Stimulated activated CD8-positive, alpha-beta memory T cell treated with anti-CD3 and anti-CD28 coated beads, Interleukin-15, amount 100 ng/mL, for 24 hours (primary cell): Measurements from ENCODE around the gene TRPM1.

ENCODE experiments used
- DNase-seq: peaks from one replicate; pipeline ENCODE4 v3.0.0-alpha.2; 2020; ENCODE audit warnings: low read depth

Gene TRPM1

DNA sequence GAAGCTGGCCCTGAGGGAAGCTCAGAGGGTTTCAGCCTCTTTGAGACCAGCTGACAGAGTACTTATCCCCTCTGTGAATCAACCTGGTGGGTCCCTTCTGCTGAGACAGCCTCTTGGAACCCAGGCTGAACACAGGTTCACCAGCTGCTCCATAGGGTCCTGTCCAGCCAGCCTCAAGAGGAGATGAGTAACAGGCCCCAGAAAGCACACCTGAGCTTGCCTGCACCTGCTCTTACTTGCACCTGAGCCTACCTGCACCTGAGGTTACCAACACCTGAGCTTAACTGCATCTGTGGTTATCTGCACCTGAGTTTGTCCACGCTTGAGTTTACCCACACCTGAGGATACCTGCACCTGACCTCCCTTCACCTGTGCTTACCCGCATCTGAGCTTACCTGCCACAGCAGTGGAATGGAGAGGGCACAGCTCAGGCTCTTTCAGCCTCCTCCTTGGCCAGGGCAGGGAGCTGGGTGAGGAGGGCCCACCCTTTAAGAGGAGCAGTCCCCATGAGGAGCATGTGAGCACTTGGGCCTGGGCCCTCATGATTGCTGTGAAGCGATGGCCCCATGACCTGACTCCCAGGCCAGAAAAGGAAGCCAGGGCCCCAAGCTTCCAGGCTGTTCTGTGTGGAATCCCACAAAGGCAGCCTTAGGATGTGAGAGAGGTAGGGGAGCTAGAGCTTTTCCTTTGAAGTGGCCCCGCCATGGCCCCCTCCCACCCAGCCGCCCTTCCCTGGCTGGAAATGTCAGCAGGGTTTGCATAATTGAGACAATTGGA is at the start of gene TRPM1:
Gene TRPM1, minus strand, starts transcription at position 464 of the 777 bp plus-strand sequence. CDS start 20,370 bp downstream, outside the sequence.
- no peak for DNase-seq

DNA sequence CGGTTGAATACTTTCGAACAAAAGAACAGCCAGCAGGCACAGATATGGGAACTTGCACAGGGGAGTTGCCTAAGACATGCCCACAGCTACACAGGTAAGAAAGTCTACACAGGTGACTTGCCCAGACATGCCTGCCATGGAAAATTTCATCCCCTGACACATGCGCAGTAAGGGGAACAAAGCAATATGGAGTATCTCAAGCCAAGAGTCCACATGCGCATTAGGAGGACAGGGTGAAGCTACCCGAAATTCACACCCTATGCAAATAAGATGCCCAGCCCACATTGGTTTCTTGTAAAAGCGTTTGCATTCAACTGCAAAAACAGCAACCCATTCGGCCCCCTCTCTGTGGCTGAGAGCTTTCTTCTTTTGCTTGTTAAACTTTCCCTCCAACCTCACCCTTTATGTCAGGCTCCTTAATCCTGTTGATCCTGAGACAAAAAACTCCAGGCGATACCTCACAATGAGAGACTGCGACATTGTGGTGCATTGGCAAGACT is 49.3 kb upstream of the TRPM1 start:
- DNase-seq, result no peak

DNA sequence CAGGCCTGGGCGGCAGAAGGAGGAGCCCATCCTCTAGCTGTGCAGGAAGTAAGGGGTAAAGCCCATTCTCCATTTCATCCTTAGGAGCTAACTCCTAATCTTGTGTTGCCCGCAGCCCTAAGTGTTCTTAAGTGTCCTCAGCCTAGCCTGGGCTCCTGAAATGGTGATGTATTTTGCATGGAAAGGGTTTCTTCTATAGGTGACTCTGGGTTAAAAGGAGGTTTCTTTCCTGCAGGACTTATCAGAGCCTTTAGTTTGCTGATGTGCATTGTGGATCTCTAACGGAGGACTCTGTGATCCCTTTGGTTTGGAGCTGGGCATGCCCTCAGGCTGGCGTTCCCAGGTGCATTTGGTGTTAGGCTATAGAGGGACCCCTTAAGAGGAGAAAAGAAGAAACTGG is 48.5 kb upstream of the TRPM1 start:
- DNase-seq, result no peak

DNA sequence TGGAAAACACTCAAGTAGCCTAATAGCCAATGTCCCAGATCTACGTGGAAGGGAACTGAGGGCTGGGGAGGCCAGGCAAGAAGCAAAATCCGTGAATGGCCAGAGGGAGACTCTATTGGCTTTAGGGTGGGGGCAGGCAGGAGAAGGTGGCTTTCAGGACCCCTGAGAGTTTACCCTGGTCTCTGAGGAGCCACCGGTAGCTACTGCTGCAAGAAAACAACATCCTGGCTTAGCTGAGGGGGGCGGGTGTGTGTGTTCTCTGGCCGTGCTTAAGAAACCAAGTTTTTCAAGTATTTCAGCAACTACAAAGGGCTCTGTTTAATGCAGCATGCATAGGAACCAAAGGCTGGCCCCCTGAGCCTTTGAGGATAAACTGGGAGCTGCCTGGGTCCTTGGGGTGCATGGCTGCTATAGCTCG is 47.6 kb upstream of the TRPM1 start:
- DNase-seq, result no peak

DNA sequence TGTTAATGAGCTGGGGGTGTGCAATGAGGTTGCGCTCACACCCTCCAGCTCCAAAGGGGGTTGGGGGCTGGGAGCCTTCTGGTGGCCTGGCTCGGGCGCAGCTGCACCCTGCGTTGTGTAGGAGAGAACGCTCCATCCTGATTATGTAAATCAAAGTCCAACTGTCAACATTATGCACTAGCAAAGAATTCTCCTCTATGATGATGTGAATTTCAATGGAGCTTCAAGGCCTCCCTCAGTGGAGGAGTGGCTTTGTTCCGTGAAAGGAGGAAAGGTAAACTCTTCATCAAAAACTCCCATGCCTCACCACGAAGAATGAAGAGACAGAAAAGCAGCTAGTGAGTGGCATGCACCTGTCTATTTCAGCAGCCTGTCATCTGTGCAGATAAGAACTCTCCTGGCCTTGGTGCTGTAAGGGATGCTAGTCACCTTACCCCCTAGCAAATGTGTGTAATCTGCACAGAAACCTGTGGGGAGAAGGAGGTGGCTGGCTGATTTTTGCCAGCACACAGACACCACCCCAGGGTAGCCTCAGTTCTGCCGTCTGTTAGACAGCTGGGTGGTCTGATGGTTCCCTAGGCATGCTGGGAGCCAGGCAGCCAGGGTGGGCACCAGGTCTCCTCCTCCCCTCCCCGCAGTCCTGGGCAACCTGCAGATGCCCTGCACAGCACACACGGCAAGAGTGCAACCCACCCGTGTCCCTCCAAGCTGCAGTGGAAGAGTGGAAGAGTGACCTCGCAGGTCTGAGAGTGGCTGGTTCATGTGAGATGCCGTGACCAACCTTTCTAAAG is 47.0 kb upstream of the TRPM1 start:
- DNase-seq, result no peak

DNA sequence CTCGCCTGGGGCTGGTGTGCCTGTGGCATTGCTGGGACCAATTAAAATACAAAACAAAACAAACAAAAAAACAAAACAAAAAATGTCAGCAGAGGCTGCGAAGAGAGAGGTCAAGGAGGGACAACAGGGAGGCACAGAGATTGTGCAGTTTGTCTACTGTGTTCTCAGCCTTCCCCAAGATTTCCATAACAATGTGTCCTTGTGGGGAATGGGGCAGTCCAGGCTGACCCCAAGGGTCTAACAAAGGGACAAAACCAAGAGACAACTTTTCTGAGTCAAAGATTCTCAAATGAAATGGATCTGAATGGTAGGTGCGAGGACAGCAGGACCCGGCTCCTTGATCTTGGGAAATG is 46.4 kb upstream of the TRPM1 start:
- no peak for DNase-seq

DNA sequence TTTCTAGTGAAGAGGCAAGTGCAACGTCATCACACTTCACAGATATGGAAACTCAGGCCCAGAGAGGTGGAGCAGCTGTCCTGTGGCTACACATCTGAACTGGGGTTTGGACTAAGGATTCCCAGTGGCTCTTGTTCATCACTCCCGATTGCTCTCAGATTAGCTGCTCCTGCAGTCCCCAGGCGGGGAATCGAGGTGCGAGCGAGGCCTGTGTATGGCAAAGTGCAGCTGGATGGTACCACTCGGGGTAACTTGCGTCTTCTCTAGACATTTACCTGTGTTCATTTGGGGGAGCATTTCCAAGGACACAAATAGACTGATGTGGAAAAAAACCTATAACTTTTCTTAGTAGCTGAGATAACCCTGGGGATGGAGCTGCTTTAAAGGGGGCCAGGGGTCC is 45.9 kb upstream of the TRPM1 start:
- no peak for DNase-seq

DNA sequence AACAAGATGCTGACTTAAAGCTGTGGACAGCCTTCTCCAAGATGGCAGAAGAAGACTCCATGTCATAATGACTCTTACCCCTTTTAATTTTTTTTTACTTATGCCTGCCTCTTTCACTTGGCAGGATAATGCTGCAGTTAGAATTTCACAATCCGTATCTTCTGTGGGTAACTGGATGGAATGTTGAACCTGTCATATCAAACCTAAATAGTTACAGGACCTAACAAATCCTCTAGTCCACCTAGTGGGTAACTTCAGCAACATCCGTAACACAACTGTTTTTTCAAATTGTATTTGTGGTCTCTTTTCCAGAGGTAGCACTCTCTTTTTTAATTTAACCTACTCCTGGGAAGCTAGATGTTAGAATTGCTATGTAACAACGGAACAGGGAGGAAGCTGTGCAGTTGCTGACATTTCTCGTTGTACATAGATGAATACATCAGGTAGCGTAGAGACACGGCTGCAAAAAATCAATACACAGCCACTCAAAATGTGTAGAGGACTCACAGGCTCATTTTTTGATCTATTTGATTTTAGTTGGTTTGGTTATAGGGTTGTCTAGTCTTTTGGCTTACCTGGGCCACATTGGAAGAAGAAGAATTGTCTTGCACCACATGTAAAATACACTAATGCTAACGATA is 43.9 kb upstream of the TRPM1 start:
- no peak for DNase-seq

DNA sequence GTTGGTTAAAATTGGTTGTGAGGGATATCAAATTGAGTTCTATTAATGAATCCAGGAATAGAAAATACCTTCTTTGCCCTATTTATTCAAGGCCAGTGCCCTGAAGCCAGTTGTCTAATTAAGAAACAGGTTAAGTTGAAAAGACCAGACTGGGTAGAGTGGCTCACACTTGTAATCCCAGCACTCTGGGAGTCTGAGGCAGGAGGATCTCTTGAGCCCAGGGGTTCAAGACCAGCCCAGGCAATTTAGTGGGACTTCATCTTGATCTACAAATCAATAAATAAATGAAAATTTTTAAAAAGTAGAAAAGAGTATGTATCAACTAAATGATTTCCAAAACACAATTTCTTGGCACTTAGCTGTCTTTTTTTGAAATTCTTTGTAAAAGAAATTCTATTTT is 40.3 kb upstream of the TRPM1 start:
- no peak for DNase-seq

DNA sequence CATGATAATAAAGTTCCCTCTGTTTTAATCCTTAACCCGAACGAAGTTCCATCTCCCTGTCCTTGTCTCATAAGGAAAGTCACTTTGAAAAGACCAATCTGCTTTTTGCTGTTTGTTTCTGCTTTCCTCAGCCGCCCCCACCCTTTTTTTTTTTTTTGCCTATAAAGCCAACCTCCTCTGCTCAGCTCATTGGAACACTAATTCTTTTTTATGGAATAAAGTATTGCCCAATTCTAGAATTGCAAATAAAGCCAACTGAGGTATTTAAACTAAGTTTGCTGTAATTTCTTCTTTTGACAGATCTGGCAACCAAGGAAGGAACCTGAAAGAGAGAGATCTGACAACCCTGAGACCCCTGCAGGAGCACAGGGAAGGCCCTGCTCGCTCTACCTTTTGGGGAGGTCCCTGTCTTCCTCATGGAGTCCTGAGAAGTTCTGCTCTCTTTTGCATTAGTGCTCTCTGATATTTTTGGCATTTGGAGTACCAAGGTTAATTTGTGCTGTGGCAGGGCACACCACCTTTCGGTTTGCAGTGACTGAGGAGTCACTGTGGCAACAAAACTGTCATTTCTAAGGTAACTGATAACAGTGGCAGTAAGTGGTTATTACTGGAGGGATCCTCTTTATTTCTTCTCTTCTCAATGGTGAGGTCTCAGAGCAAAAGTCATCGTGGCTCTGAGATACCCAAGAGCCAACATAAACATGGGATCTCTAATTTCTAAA is 35.2 kb upstream of the TRPM1 start:
- no peak for DNase-seq

DNA sequence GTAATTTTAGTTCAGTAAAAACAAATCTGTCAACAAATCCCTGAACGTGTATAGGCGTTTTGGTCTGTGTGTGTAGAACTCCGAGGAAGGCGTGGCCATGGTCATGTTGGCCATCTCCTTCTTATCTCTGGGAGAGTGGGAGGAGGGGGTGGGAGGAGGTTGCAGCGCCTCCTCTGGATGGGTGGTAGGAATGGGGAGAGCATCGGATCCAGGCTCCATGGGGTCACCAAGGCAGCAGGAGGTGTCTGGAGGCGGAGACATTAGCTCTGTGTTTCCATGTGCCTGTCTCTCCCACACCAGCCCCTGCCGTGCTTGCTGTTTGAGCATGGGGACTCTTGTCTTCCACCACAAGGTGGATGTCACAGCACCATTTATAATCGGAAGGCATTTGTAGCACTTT is 34.5 kb upstream of the TRPM1 start:
- DNase-seq, result no peak

DNA sequence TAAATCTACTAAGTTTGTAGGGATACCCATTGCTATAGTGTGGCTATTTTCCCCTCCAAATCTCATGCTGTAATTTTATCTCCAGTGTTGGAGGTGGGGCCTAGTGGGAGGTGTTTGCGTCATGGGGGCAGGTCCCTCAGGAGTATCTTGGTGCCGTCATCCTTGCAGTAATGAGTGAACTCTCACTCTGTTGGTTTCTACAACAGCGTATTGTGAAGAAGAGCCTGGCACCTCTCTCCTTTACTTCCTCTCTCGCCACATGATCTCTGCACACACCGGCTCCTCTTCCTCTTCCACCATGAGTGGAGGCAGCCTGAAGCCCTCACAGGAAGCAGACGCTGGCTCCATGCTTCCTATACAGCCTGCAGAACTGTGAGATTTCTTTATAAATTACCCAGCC is 34.0 kb upstream of the TRPM1 start:
- DNase-seq, result no peak

DNA sequence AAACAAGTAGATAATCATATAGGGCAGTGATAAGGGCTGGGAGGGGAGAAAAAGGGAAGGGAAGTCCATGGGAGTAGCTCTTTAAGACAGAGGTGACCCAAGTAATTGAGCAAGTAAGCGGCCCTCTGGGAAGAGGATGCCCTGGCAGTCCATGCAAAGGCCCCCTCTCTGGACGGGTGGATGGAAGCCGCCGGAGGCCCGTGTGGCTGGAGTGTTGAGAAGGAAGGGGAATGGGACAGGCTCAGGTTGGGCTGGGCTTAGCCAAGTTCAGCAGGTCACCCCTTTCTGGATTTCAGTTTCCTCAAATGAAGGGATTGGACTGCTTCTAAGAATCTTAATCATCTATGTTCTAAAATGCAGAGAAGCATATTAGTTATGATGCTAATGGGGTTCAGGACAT is 32.4 kb upstream of the TRPM1 start:
- DNase-seq, result no peak

DNA sequence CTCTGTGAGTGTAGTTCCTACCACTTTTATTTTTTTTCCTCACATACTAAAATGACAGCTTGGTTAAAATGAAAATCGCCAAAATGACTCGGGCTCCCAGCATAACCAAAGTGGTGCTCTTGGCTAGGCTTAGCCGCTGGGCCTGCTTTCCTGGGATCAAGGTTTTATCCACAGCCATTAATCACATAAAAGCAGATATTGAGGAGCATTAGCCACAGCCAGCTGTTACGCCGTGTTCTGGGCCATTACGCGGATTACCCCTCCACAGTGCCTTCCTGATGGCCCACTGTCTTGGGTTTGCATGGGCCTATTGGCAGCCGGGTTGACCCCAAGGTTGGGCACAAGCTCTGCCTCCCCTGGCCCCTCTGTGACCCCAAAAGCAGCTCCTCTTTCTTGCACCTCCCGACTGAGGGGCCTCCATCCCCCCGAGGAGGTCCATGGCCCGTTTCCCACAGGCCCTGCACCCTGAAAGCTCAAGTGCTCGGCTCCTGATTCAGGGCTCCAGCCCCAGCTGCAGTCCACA is 30.4 kb upstream of the TRPM1 start:
- no peak for DNase-seq

DNA sequence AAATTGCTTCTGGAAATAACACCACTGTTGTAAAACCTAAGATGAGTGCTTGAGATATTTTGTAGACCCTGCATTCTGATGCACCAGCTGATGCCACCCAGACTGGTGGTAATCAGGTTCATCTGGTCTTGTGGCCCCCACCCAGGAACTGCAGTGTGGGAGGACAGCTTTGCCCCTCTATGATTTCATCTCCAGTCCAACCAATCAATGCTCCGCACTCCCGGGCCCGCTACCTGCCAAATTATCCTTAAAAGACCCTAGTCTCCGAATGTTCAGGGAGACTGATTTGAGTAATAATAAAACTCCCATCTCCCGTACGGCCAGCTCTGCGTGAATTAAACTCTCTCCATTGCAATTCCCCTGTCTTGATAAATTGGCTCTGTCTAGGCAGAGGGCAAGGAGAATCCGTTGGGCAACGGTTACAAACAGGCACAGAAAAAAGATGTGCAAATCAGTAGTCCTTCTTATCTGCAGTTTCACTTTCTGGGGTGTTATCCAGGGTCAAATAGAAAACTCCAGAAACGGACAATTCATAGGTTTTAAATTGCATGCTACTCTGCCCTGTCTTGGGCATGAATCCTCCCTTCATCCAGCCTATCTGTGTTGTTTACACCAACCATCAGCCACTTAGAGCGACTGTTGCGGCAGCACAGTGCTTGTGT is 29.2 kb upstream of the TRPM1 start:
- DNase-seq, result no peak

DNA sequence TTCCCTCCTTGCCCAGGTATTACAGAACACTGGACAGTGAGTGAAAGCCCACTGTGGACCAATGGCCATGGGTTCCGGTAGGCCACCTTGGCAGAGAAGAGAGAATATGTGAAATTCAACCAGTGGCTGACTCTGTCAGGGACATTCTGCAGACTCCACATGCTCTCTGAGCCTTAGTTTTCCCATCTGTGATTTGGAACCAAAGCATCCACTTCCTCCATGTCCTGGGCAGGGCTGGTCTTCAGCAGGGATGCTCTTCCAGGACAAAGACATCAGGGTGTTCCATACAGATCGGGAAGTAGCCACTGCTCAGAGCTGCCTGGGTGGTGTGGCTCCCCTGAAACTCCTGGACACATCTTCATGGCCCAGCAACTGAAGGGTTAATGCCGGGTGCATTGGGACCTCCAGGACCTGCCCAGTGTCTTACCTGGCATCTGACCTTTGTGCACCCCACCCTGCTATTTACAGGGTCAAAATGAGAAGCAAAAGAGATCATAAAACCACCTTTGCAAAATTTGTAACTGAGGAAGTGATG is 28.3 kb upstream of the TRPM1 start:
- no peak for DNase-seq

DNA sequence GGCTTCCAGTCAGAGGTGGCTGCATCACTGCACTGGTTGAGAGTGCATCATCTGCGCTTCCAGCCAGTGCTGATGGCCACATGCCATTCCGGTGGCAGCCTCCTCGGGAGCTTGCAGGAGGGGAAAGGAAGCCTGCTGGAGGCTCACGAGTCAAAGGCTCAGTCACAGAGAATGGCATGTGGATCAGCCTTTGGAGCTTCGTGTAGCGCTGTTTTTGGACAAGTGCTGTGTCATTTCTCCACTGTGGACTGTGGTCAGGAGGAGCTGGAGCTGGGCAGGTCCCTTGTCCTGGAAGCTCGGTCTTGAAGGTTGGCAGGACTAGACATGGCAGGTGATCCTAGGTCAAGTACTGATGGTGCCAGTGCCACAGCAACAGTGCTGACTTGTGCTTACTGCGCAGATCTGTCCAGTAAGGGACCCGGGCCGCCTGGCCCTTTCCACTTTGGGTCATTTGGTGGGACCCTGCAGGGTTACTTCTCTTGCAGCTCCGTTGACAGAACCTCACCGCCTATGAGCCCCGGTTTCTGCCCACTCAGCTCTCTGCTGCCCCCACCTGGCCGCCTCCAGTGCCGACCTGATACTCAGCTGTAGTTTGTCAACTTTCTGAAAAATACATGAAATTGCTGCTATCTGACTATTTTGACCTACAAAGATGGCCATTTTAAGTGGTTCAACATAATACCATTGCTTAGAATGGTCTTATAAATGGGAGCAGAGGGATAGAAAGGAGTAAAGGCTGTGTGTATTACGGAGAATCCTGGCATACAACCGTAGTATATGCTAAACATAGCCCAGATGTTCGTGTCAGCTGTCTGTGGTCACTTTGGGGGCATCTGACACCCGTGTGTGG is 27.6 kb upstream of the TRPM1 start:
- DNase-seq, result peak; percentile 61

DNA sequence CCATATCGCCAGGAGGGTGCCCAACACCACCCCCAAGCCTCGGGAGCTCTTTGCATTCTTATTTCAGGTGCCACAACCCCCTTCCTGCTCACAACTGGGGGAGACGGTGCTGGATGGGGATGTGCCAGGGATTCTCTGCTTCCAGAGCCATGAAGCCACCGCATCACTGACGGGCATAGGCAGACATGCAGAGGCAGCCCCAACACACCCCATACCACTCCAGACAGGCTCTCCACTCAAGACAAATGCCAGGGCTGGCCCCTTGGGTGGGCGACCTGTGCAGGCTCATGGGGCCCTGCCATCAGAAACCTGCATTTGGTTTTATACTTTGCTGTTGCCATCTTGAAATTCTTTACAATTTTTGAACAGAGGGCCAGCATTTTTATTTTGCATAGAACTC is 27.0 kb upstream of the TRPM1 start:
- no peak for DNase-seq

DNA sequence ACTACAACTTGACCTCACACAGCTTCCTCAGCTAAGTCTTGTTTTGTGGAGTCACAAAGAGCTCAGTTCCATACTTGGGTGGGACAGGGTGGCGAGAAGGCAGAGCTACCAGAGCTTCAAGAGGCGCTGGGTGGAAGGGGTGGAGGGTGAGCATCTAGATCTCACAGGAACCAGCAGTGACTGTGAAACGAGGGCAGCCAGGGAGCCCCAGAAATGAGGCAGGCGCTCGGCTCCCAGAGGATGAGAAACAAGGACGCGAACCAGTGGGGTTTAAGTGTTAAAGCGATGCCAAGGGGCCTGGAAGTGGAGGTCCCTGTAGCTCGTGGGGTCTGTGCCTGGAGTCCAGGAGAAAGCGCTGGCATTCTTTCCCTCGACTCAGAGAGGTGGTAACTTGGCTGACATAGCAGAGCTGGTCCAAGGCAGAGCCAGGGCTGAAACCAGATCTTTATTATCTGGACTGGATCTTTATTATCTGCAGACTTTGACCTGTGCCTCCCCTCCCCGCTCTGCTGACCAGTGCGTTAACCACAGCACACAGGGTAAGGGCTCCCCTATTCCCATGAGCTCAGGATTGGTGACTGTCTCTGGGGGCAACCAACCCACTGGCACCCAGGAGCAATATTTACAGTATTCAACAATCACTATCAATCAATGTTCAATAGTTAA is 26.2 kb upstream of the TRPM1 start:
- DNase-seq, result no peak

DNA sequence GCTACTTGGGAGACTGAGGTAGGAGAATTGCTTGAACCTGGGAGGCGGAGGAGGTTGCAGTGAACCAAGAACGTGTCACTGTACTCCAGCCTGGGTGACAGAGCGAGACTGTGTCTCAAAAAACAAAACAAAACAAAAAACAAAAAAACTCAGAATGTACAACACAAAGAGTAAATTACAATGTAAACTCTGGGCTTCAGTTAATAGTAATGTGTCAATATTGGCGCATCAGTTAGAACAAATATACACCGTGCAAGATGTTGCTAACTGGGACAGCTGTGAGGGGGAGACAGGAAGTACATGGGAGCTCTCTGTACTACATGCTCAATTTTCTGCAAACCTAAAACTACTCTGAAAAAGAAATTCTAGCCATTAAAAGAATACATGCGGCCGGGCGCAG is 23.5 kb upstream of the TRPM1 start:
- DNase-seq, result no peak
